ENCODE results near the gene TRHDE. TPM values are rescaled to one million over a fixed set of nuclear protein-coding genes. Genes with fewer than 3 reads are reported as not detected.

TRHDE gene
- polyA plus RNA-seq, 1 donor from 2014 or later = 20.6 TPM

- Histone ChIP-seq H3K79me2 (replicated peaks; ENCODE audit: insufficient read depth, low read length) (no peaks in the 10 kb centered on the region), H3K4me2 (ENCODE audit: low read length) (no peak overlapping the region), H3K27ac (ENCODE audit: low read length) (no peak overlapping the region), H2AFZ (ENCODE audit: low read depth, low read length) (no peak overlapping the region), H3K9me2 (ENCODE audit: insufficient read depth, low read length) (no peaks in the 10 kb centered on the region), H3K27me3 (ENCODE audit: insufficient read depth, low read depth, low read length) (no peaks in the 10 kb centered on the region), H3K9me3 (ENCODE audit: low read length) (peaks cover 4% of the 10 kb centered on the region), H3F3A (ENCODE audit: insufficient read depth, low read length, poor library complexity, severe bottlenecking) (no peaks in the 10 kb centered on the region), H3K36me3 (ENCODE audit: insufficient read depth, low read length) (no peaks in the 10 kb centered on the region), H4K20me1 (ENCODE audit: insufficient read depth) (no peaks in the 10 kb centered on the region), H3K4me3 (ENCODE audit: low read length) (no peak overlapping the region), H3K9ac (ENCODE audit: low read length) (no peak overlapping the region)
- no peak for TF ChIP-seq POLR2AphosphoS5 (IDR thresholded peaks at IDR 0.05)
- no peak for TF ChIP-seq EP300 (conservative IDR thresholded peaks at IDR 0.05; ENCODE audit: poor library complexity, severe bottlenecking)
- no peak for TF ChIP-seq SMC3 (conservative IDR thresholded peaks at IDR 0.05; ENCODE audit: poor library complexity)
- TF ChIP-seq, protein P1, sequence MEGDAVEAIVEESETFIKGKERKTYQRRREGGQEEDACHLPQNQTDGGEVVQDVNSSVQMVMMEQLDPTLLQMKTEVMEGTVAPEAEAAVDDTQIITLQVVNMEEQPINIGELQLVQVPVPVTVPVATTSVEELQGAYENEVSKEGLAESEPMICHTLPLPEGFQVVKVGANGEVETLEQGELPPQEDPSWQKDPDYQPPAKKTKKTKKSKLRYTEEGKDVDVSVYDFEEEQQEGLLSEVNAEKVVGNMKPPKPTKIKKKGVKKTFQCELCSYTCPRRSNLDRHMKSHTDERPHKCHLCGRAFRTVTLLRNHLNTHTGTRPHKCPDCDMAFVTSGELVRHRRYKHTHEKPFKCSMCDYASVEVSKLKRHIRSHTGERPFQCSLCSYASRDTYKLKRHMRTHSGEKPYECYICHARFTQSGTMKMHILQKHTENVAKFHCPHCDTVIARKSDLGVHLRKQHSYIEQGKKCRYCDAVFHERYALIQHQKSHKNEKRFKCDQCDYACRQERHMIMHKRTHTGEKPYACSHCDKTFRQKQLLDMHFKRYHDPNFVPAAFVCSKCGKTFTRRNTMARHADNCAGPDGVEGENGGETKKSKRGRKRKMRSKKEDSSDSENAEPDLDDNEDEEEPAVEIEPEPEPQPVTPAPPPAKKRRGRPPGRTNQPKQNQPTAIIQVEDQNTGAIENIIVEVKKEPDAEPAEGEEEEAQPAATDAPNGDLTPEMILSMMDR (IDR thresholded peaks at IDR 0.05; ENCODE audit: poor library complexity, severe bottlenecking) = no peak
- TF ChIP-seq EZH2 (IDR thresholded peaks at IDR 0.05; ENCODE audit: borderline replicate concordance, insufficient read depth, low read length, poor library complexity, severe bottlenecking) = no peak
- TF ChIP-seq REST (IDR thresholded peaks at IDR 0.05; ENCODE audit: borderline replicate concordance) = no peak
- no peak for TF ChIP-seq TAF1 (IDR thresholded peaks at IDR 0.05; ENCODE audit: low read depth)
- TF ChIP-seq RAD21 (conservative IDR thresholded peaks at IDR 0.05) = no peak
- no peak for TF ChIP-seq MXI1 (conservative IDR thresholded peaks at IDR 0.05; ENCODE audit: poor library complexity, severe bottlenecking)
These were observed 333.8 kb downstream of the TRHDE start for GRCh38 chr12:72605975-72606374.

GRCh38 chr12:72610342-72610741, 338.2 kb downstream of the TRHDE start:
- no peaks in the 10 kb centered on the region for H3K27me3 ChIP-seq (ENCODE audit: insufficient read depth, low read depth, low read length)
- no peaks in the 10 kb centered on the region for H3K36me3 ChIP-seq (ENCODE audit: insufficient read depth, low read length)
- no peak overlapping the region for H3K4me2 ChIP-seq (ENCODE audit: low read length)
- no peaks in the 10 kb centered on the region for H3K9me3 ChIP-seq (ENCODE audit: low read length)
- H3K9ac ChIP-seq (ENCODE audit: low read length) = no peak overlapping the region
- H3K79me2 ChIP-seq (replicated peaks; ENCODE audit: insufficient read depth, low read length) = no peaks in the 10 kb centered on the region
- no peaks in the 10 kb centered on the region for H4K20me1 ChIP-seq (ENCODE audit: insufficient read depth)
- TF ChIP-seq, protein P1 (IDR thresholded peaks at IDR 0.05; ENCODE audit: poor library complexity, severe bottlenecking) = no peak
- no peak for TF ChIP-seq EP300 (conservative IDR thresholded peaks at IDR 0.05; ENCODE audit: poor library complexity, severe bottlenecking)
- no peak for TF ChIP-seq POLR2AphosphoS5 (IDR thresholded peaks at IDR 0.05)
- TF ChIP-seq EZH2 (IDR thresholded peaks at IDR 0.05; ENCODE audit: borderline replicate concordance, insufficient read depth, low read length, poor library complexity, severe bottlenecking) = no peak
- TF ChIP-seq REST (IDR thresholded peaks at IDR 0.05; ENCODE audit: borderline replicate concordance) = no peak
- TF ChIP-seq TAF1 (IDR thresholded peaks at IDR 0.05; ENCODE audit: low read depth) = no peak
- no peak for TF ChIP-seq RAD21 (conservative IDR thresholded peaks at IDR 0.05)
- no peak for TF ChIP-seq MXI1 (conservative IDR thresholded peaks at IDR 0.05; ENCODE audit: poor library complexity, severe bottlenecking)
- no peak for TF ChIP-seq SMC3 (conservative IDR thresholded peaks at IDR 0.05; ENCODE audit: poor library complexity)
- H3K9me2 ChIP-seq (ENCODE audit: insufficient read depth, low read length) = no peaks in the 10 kb centered on the region
- no peaks in the 10 kb centered on the region for H3F3A ChIP-seq (ENCODE audit: insufficient read depth, low read length, poor library complexity, severe bottlenecking)
- H3K27ac ChIP-seq (ENCODE audit: low read length) = no peak overlapping the region
- H2AFZ ChIP-seq (ENCODE audit: low read depth, low read length) = no peak overlapping the region
- no peak overlapping the region for H3K4me3 ChIP-seq (ENCODE audit: low read length)
